Heart left ventricle (tissue), 13 donors: ENCODE results near the gene PCDHB16.

Experiments
- CTCF ChIP-seq, 12 donors: fragments of 200-600 bp; sonication (generic) in 4 of 12; IDR thresholded peaks; one replicate each; pipeline versions ENCODE4 v1.5.0 to v1.8.0; 2018 to 2022; ENCODE audit warnings: antibody characterized with exemption in 12 of 12, mild to moderate bottlenecking in 5 of 12
- POLR2A ChIP-seq, 2 donors: fragments of 450-650 bp; IDR thresholded peaks; one replicate each; pipeline ENCODE4 v1.6.1; 2017; ENCODE audit warnings: antibody characterized with exemption in 2 of 2, mild to moderate bottlenecking in 2 of 2, moderate library complexity in 2 of 2
- donor health status: ischemic (EF 13 %, LVEDD 7.1; RV severe dilation, severe dysfunction).
- donor health status: DM: no; HTN: yes; CAD: no.
- donor health status: DM: no; HTN: no; CAD: no.
- donor health status: ischemic (EF 25% LVEDD 6.9; RV normal size, moderate dysfunction).
- donor health status: ischemic (EF 25% LVEDD 5.7; RV mildly dilated, moderate dysfunction).
- donor health status: ischemic (EF 35%, LVEDD 5.7; RV mildly dilated, moderate dysfunction).
- donor health status: nonischemic (EF 11% LVEDD 7.7; RV severe dilation, severe dysfunction).
- donor health status: DM: yes; HTN: yes; CAD: no.
- donor health status: PGD.
- donor health status: ischemic (EF 29% LVEDD 5.4; RV normal size, mild dysfunction).
- donor health status: nonischemic (EF 23%, LVEDD 6.1; RV moderate dilation, normal function).

GRCh38 chr5:141175933-141176332, 6.3 kb upstream of the PCDHB16 start:
- TF ChIP-seq CTCF (IDR thresholded peaks at IDR 0.05) (no peak), POLR2A (IDR thresholded peaks at IDR 0.05) (no peak)
